Neuronal stem cell (in vitro differentiated cells): ENCODE data around the gene PER3.

ENCODE experiments used
- DNase-seq: peaks from one replicate; pipeline ENCODE4 v3.0.0-alpha.2; 2013; ENCODE audit warnings: low spot score
- H2AFZ ChIP-seq: one replicate; pipeline ENCODE4 v1.6.1; 2013; ENCODE audit warnings: mild to moderate bottlenecking, low read length, inconsistent platforms
- H2AK5ac ChIP-seq: 2 replicates; pipeline ENCODE4 v1.6.1; 2013; ENCODE audit warnings: low read depth, mild to moderate bottlenecking, inconsistent platforms, low read length, moderate library complexity, mixed read lengths
- H2BK120ac ChIP-seq: 2 replicates; pipeline ENCODE4 v1.6.1; 2013; ENCODE audit warnings: low read depth, mild to moderate bottlenecking, inconsistent platforms, low read length, moderate library complexity, mixed read lengths
- H2BK12ac ChIP-seq: one replicate; pipeline ENCODE4 v1.6.1; 2013; ENCODE audit warnings: low read length, inconsistent platforms
- H2BK15ac ChIP-seq: 2 replicates; pipeline ENCODE4 v1.6.1; 2013; ENCODE audit warnings: mild to moderate bottlenecking, low read length, inconsistent platforms, mixed read lengths
- H2BK5ac ChIP-seq: one replicate; pipeline ENCODE4 v1.6.1; 2013; ENCODE audit warnings: inconsistent platforms, mild to moderate bottlenecking, low read length, moderate library complexity
- H3K14ac ChIP-seq: one replicate; pipeline ENCODE4 v1.6.1; 2013; ENCODE audit warnings: low read length, inconsistent platforms
- H3K18ac ChIP-seq: 2 replicates; pipeline ENCODE4 v1.6.1; 2013; ENCODE audit warnings: low read length, inconsistent platforms
- H3K23ac ChIP-seq: 2 replicates; pipeline ENCODE4 v1.6.1; 2013; ENCODE audit warnings: low read depth, mild to moderate bottlenecking, mixed read lengths, low read length, inconsistent platforms; ENCODE audit not compliant: poor library complexity
- H3K27ac ChIP-seq: replicated peaks from 3 replicates; pipeline ENCODE4 v1.5.1; 2013; ENCODE audit warnings: low read length, inconsistent platforms
- H3K27me3 ChIP-seq, 3 experiments: 2 replicates each; pipeline ENCODE4 v1.6.1; 2013; ENCODE audit warnings: low read length in 3 of 3, mild to moderate bottlenecking in 2 of 3, inconsistent platforms in 1 of 3, low read depth in 1 of 3, mixed read lengths in 1 of 3, moderate library complexity in 1 of 3; ENCODE audit not compliant: control insufficient read depth in 3 of 3, insufficient read depth in 3 of 3
- H3K36me3 ChIP-seq, 2 donors: replicated peaks in 1 of 2; 2 replicates each; pipeline ENCODE4 v1.6.1; 2013; ENCODE audit warnings: low read length in 2 of 2; ENCODE audit not compliant: control insufficient read depth in 2 of 2, insufficient read depth in 2 of 2
- H3K4ac ChIP-seq: 2 replicates; pipeline ENCODE4 v1.6.1; 2013; ENCODE audit warnings: inconsistent platforms, mild to moderate bottlenecking, low read length, moderate library complexity
- H3K4me1 ChIP-seq, 2 donors: 1 replicate in 1 of 2; 2 replicates in 1 of 2; pipeline ENCODE4 v1.6.1; 2013; ENCODE audit warnings: low read length in 2 of 2, low read depth in 1 of 2; ENCODE audit not compliant: control insufficient read depth in 2 of 2, insufficient read depth in 1 of 2
- H3K4me2 ChIP-seq: one replicate; pipeline ENCODE4 v1.6.1; 2013; ENCODE audit warnings: mild to moderate bottlenecking, low read length, inconsistent platforms; ENCODE audit not compliant: insufficient read depth, poor library complexity, severe bottlenecking
- H3K4me3 ChIP-seq, 2 donors: 2 replicates each; pipeline ENCODE4 v1.5.1; 2013; ENCODE audit warnings: low read length in 2 of 2, mild to moderate bottlenecking in 2 of 2, inconsistent platforms in 1 of 2, moderate library complexity in 1 of 2
- H3K79me1 ChIP-seq: one replicate; pipeline ENCODE4 v1.6.1; 2013; ENCODE audit warnings: low read depth, mild to moderate bottlenecking, inconsistent platforms, low read length, moderate library complexity
- H3K9ac ChIP-seq: one replicate; pipeline ENCODE4 v1.6.1; 2013; ENCODE audit warnings: mild to moderate bottlenecking, low read depth, low read length, inconsistent platforms; ENCODE audit not compliant: poor library complexity
- H3K9me3 ChIP-seq, 2 donors: replicated peaks in 1 of 2; 2 replicates each; pipeline versions ENCODE3 to v1.6.1; 2013; ENCODE audit warnings: low read length in 2 of 2, mild to moderate bottlenecking in 2 of 2, inconsistent platforms in 1 of 2, low read depth in 1 of 2, mixed read lengths in 1 of 2, moderate library complexity in 1 of 2; ENCODE audit not compliant: control insufficient read depth in 2 of 2, insufficient read depth in 1 of 2
- H4K8ac ChIP-seq: one replicate; pipeline ENCODE4 v1.6.1; 2013; ENCODE audit warnings: low read depth, mild to moderate bottlenecking, inconsistent platforms, low read length, moderate library complexity
- H4K91ac ChIP-seq: one replicate; pipeline ENCODE4 v1.6.1; 2013; ENCODE audit warnings: low read length, low read depth, mild to moderate bottlenecking, inconsistent platforms; ENCODE audit not compliant: poor library complexity
- WGBS, 2 donors: extraction: QIAGEN DNeasy Blood & Tissue Kit; methylation state at CpG; one replicate each; pipeline ENCODE4 v1.1.7; 2013; ENCODE audit warnings: missing lambda C conversion rate in 2 of 2, mixed read lengths in 1 of 2; ENCODE audit not compliant: insufficient read length in 2 of 2, insufficient replicate concordance in 1 of 2; ENCODE audit errors: extremely low coverage in 2 of 2; 5-methylcytosine and 5-hydroxymethylcytosine counted together

PER3 gene

GRCh38 chr1:7890853-7891252, 106.8 kb downstream of the PER3 start:
- Histone ChIP-seq H3K18ac (no peak overlapping the region), H3K9ac (no peak overlapping the region), H3K4me2 (no peak overlapping the region), H2AFZ (no peak overlapping the region), H4K91ac (no peak overlapping the region), H2BK12ac (no peak overlapping the region), H2BK15ac (no peak overlapping the region), H3K27me3 (peaks cover 0 to 7% (median 2%) of the 10 kb centered on the region in 3 experiments), H2BK120ac (no peak overlapping the region), H3K23ac (no peak overlapping the region), H3K27ac (no peak overlapping the region), H2BK5ac (no peak overlapping the region), H3K4ac (no peak overlapping the region), H3K9me3 (no peaks in the 10 kb centered on the region), H3K4me1 (no peaks in the 10 kb centered on the region), H3K4me3 (no peak overlapping the region), H2AK5ac (no peak overlapping the region), H4K8ac (no peak overlapping the region), H3K79me1 (no peaks in the 10 kb centered on the region), H3K14ac (no peak overlapping the region), H3K36me3 (no peaks in the 10 kb centered on the region)
- DNase-seq: no peak
- no CpG with 5 or more reads among the region's 2 CpGs for WGBS, 2 donors

GRCh38 chr1:7891804-7892203, 107.7 kb downstream of the PER3 start:
- H3K4me3 ChIP-seq: no peak overlapping the region
- H2BK15ac ChIP-seq: no peak overlapping the region
- H3K27me3 ChIP-seq: peaks cover 0 to 7% (median 0%) of the 10 kb centered on the region in 3 experiments
- no peak overlapping the region for H3K18ac ChIP-seq
- no peak overlapping the region for H3K4ac ChIP-seq
- no peak overlapping the region for H4K8ac ChIP-seq
- H3K79me1 ChIP-seq: no peaks in the 10 kb centered on the region
- H3K9ac ChIP-seq: no peak overlapping the region
- H3K14ac ChIP-seq: no peak overlapping the region
- no peak overlapping the region for H4K91ac ChIP-seq
- no peak overlapping the region for H3K27ac ChIP-seq
- H2AK5ac ChIP-seq: no peak overlapping the region
- no peak overlapping the region for H3K23ac ChIP-seq
- H2BK5ac ChIP-seq: no peak overlapping the region
- H3K4me2 ChIP-seq: no peak overlapping the region
- peak overlapping the region; percentile 45 for H2AFZ ChIP-seq
- no CpG with 5 or more reads among the region's 9 CpGs for WGBS, 2 donors
- no peaks in the 10 kb centered on the region for H3K9me3 ChIP-seq
- H3K4me1 ChIP-seq: no peaks in the 10 kb centered on the region
- H2BK120ac ChIP-seq: no peak overlapping the region
- no peak overlapping the region for H2BK12ac ChIP-seq
- DNase-seq: no peak
- H3K36me3 ChIP-seq: no peaks in the 10 kb centered on the region

- no peak overlapping the region for H3K14ac ChIP-seq
Observed at GRCh38 chr1:7893529-7894180, 109.6 kb downstream of the PER3 start.

More at GRCh38 chr1:7893529-7894180, 109.6 kb downstream of the PER3 start:
- H3K79me1 ChIP-seq: no peaks in the 10 kb centered on the region
- H3K4ac ChIP-seq: no peak overlapping the region
- no peaks in the 10 kb centered on the region for H3K36me3 ChIP-seq
- WGBS, 2 donors: 100% methylated on average over 2 to 3 of the region's 13 CpGs
- no peak overlapping the region for H2BK15ac ChIP-seq
- H3K23ac ChIP-seq: no peak overlapping the region
- no peak overlapping the region for H3K27ac ChIP-seq
- H4K91ac ChIP-seq: no peak overlapping the region
- peaks cover 0 to 7% (median 0%) of the 10 kb centered on the region in 3 experiments for H3K27me3 ChIP-seq
- H2BK12ac ChIP-seq: no peak overlapping the region
- no peak overlapping the region for H3K4me3 ChIP-seq
- no peak overlapping the region for H3K18ac ChIP-seq
- no peak overlapping the region for H4K8ac ChIP-seq
- no peak overlapping the region for H2AFZ ChIP-seq
- H3K4me1 ChIP-seq: no peaks in the 10 kb centered on the region
- H3K9ac ChIP-seq: no peak overlapping the region
- H2AK5ac ChIP-seq: no peak overlapping the region
- H3K4me2 ChIP-seq: no peak overlapping the region
- DNase-seq: no peak
- H2BK5ac ChIP-seq: no peak overlapping the region
- no peaks in the 10 kb centered on the region for H3K9me3 ChIP-seq
- H2BK120ac ChIP-seq: no peak overlapping the region
